ENCODE results near the gene TMBIM6. TPM values are rescaled to one million over a fixed set of nuclear protein-coding genes. Genes with fewer than 3 reads are reported as not detected.
"Not testable (repeated sequence)": the region's sequence is repeated elsewhere in the genome, so short reads cannot be mapped to it uniquely, and the experiment has no call there.

Gene TMBIM6
- total and polyA plus RNA-seq, 8 donors, result 79.6 to 606 (median 221) TPM

DNA sequence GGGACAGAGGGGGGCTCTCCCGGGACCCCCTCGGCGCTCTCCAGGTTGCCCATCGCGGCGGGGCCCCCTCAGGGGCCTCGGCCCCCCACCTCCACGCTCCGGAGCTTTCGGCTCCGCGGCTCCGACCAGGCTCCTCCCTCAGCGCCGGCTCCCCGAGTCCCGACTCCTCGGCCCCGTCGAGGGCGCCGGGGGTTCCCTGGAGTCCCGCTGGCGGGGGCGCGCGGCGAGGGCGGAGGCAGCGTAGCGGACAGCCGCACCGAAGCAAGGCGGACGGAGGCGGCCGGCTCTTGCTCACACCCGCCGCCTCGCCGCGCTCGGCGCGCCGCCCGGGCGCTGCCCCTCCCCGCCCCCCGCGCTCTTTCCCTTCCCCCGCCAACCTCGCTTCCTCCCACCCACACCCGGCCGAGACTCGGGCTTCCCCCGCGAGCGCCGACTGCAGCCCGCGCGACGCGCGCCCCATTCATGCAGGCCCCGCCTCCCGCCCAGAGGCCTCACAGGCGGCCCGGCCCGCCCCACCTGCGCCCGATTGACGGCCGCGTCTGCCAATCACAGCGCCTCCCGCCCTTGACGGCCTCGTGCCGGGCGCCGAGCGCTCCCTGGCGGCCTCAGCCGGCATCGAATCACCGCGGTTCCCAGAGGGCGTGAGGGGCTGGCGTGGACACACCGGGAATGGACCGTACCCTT lies 34.1 kb upstream of the TMBIM6 start, which contains the start of gene FMNL3:
TSS of gene FMNL3 (minus strand) at position 278 of the 684 bp plus-strand sequence. CDS start at position 53, 225 bp downstream.
- WGBS, 5 donors, result 0 to 1% (median 1%) methylated on average over 33 to 91 of the region's 93 CpGs
- Histone ChIP-seq H3K27me3 (no peaks in the 10 kb centered on the region), H3K4me3 (peak within 1 kb of the TSS; percentile 73 to 86 (median 84)), H3K27ac (peak within 1 kb of the TSS; percentile 88 to 94 (median 89)), H3K9me3 (no peaks in the 10 kb centered on the region), H3K4me1 (peaks cover 0 to 51% (median 32%) of the 10 kb centered on the region in 4 donors), H3K36me3 (no peaks in the 10 kb centered on the region)
- DNase-seq, result peak; percentile 99
- intact Hi-C loops (cut with DNase I; ENCODE audit: low total_unique reads), result no loop called here
- TF ChIP-seq, protein P1, sequence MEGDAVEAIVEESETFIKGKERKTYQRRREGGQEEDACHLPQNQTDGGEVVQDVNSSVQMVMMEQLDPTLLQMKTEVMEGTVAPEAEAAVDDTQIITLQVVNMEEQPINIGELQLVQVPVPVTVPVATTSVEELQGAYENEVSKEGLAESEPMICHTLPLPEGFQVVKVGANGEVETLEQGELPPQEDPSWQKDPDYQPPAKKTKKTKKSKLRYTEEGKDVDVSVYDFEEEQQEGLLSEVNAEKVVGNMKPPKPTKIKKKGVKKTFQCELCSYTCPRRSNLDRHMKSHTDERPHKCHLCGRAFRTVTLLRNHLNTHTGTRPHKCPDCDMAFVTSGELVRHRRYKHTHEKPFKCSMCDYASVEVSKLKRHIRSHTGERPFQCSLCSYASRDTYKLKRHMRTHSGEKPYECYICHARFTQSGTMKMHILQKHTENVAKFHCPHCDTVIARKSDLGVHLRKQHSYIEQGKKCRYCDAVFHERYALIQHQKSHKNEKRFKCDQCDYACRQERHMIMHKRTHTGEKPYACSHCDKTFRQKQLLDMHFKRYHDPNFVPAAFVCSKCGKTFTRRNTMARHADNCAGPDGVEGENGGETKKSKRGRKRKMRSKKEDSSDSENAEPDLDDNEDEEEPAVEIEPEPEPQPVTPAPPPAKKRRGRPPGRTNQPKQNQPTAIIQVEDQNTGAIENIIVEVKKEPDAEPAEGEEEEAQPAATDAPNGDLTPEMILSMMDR (IDR thresholded peaks at IDR 0.05), result peak in 5 of 7 experiments; percentile 90 to 98 (median 96)
- TF ChIP-seq POLR2A (IDR thresholded peaks at IDR 0.05) (no peak), POLR2AphosphoS5 (IDR thresholded peaks at IDR 0.05) (peak; percentile 4 to 78 (median 53)), EP300 (IDR thresholded peaks at IDR 0.05) (no peak)

DNA sequence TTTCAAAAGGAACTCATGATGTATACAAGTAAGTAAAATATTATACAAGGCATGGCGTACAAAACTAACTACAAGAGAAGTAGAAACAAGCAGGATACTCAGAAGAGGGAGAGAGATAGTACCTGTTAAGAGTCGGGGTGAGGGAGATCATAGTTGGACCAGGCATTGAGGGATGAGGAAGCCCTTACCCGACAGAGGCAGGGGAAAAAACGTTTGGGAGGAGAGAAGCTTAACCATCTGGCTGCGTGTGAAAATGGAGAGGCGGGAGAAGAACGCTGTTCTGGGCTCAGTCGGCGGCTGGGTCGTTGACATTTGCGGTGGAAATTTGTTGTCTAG lies 33.6 kb upstream of the TMBIM6 start:
- no peak for DNase-seq
- no peaks in the 10 kb centered on the region for H3K36me3 ChIP-seq
- 41 to 45% (median 44%) methylated on average over 11 of the region's 11 CpGs for WGBS, 5 donors
- intact Hi-C loops (cut with DNase I; ENCODE audit: low total_unique reads), result loop anchor here (2.0 kb wide), 1 partner anchor 65 kb away; no protein-coding TSS in a partner anchor
- H3K27me3 ChIP-seq, result no peaks in the 10 kb centered on the region
- no peaks in the 10 kb centered on the region for H3K9me3 ChIP-seq
- H3K4me1 ChIP-seq, result peaks cover 0 to 46% (median 31%) of the 10 kb centered on the region in 4 donors
- TF ChIP-seq, protein P1 (IDR thresholded peaks at IDR 0.05), result peak in 1 of 7 experiments; percentile 19
- TF ChIP-seq EP300 (IDR thresholded peaks at IDR 0.05), result no peak
- TF ChIP-seq POLR2AphosphoS5 (IDR thresholded peaks at IDR 0.05), result no peak
- no peak for TF ChIP-seq POLR2A (IDR thresholded peaks at IDR 0.05)
- peak overlapping the region in 2 of 4 donors; percentile 83 to 86 for H3K4me3 ChIP-seq
- H3K27ac ChIP-seq, result no peak overlapping the region

DNA sequence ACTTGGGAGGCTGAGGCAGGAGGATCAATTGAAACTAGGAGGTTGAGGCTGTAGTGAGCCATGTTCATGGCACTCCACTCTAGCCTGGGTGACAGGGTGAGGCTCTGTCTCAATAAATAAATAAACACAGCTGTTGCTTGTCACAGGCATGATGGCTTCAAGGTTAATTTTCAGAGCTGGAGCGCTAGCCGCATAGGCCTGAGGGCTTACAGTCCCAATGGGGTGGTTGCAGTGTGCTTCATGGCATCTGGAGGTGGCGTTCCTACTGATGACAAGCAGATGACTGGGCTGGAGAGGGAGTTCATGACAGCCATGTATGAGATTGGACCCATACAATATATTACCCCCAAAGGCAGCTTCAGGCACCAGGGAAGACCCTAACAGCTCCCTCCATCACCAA lies 32.5 kb upstream of the TMBIM6 start:
- WGBS, 5 donors, result 90 to 98% (median 96%) methylated on average over 3 of the region's 3 CpGs
- no peaks in the 10 kb centered on the region for H3K27me3 ChIP-seq

DNA sequence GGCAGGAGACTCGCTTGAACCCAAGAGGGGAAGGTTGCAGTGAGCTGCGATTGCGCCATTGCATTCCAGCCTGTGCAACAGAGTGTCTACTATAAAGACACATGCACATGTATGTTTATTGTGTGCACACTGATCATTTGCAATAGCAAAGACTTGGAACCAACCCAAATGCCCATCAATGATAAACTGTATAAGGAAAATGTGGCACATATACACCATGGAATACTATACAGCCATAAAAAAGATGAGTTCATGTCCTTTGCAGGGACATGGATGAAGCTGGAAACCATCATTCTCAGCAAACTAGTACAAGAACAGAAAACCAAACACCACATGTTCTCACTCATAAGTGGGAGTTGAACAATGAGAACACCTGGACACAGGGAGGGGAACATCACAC lies 27.4 kb upstream of the TMBIM6 start:
- H3K4me1 ChIP-seq; H3K4me3 ChIP-seq; H3K36me3 ChIP-seq; intact Hi-C loops (cut with DNase I; ENCODE audit: low total_unique reads); H3K27ac ChIP-seq; H3K9me3 ChIP-seq; DNase-seq: not testable (repeated sequence)
- 93 to 100% (median 97%) methylated on average over 3 of the region's 3 CpGs for WGBS, 5 donors
- H3K27me3 ChIP-seq, result peaks cover 0 to 20% (median 0%) of the 10 kb centered on the region in 3 donors

More for the DNA sequence above, 32.5 kb upstream of the TMBIM6 start:
- intact Hi-C loops (cut with DNase I; ENCODE audit: low total_unique reads), result loop anchor here (2.0 kb wide), 1 partner anchor 66 kb away; no protein-coding TSS in a partner anchor
- DNase-seq, result no peak
- no peaks in the 10 kb centered on the region for H3K36me3 ChIP-seq
- no peak overlapping the region for H3K4me3 ChIP-seq
- TF ChIP-seq POLR2AphosphoS5 (IDR thresholded peaks at IDR 0.05) (no peak), EP300 (IDR thresholded peaks at IDR 0.05) (no peak), POLR2A (IDR thresholded peaks at IDR 0.05) (no peak)
- TF ChIP-seq, protein P1 (IDR thresholded peaks at IDR 0.05), result no peak
- H3K9me3 ChIP-seq, result no peaks in the 10 kb centered on the region
- no peak overlapping the region for H3K27ac ChIP-seq
- H3K4me1 ChIP-seq, result peaks cover 0 to 37% (median 26%) of the 10 kb centered on the region in 4 donors

DNA sequence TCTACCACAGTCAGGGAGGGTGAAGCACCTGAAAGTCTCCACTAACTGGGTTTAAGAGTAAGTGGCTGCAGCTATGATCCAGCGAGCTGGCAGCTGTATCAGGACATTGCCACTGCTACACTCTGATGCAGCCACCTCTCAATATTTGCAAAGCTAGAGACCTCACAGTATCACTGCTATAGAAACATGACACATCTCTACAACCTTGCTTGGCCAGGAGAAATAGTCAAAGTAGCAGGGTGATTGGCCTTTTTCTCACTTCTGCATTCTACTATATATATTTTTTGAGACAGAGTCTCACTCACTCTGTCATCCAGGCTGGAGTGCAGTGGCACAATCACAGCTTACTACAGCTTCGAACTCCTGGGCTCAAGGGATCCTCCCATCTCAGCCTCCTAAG lies 24.8 kb upstream of the TMBIM6 start:
- no peak for DNase-seq
- Histone ChIP-seq H3K9me3 (no peaks in the 10 kb centered on the region), H3K4me1 (no peaks in the 10 kb centered on the region), H3K36me3 (no peaks in the 10 kb centered on the region), H3K27me3 (peaks cover 0 to 20% (median 0%) of the 10 kb centered on the region in 3 donors), H3K4me3 (no peak overlapping the region), H3K27ac (no peak overlapping the region)
- TF ChIP-seq EP300 (IDR thresholded peaks at IDR 0.05), result no peak
- TF ChIP-seq, protein P1 (IDR thresholded peaks at IDR 0.05), result no peak
- no peak for TF ChIP-seq POLR2A (IDR thresholded peaks at IDR 0.05)
- TF ChIP-seq POLR2AphosphoS5 (IDR thresholded peaks at IDR 0.05), result no peak
- intact Hi-C loops (cut with DNase I; ENCODE audit: low total_unique reads), result no loop called here
- 65 to 71% (median 68%) methylated on average over 2 of the region's 2 CpGs for WGBS, 5 donors

DNA sequence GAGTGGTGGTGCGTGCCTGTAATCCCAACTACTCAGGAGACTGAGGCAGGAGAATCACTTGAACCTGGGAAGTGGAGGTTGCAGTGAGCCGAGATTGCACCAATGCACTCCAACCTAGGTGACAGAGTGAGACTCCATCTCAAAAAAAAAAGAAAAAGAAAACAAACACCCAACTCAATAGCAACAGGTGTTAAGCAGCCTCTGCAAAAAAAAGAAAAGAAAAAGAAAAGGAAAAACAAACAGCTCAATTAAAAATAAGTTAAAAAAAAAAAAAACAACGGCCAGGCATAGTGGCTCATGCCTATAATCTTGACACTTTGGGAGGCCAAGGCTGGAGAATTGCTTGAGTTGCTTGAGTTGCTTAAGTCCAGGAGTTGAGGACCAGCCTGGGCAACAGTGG lies 23.6 kb upstream of the TMBIM6 start:
- DNase-seq; H3K4me3 ChIP-seq; H3K4me1 ChIP-seq; intact Hi-C loops (cut with DNase I; ENCODE audit: low total_unique reads); H3K27ac ChIP-seq; H3K9me3 ChIP-seq; H3K36me3 ChIP-seq: not testable (repeated sequence)
- 84 to 94% (median 90%) methylated on average over 3 of the region's 3 CpGs for WGBS, 5 donors
- peaks cover 0 to 20% (median 0%) of the 10 kb centered on the region in 3 donors for H3K27me3 ChIP-seq

Measured in stomach (tissue), 9 donors.